T1000 (cell line): Measurements from ENCODE around the gene CLCNKB.
"Not testable (repeated sequence)": the region's sequence is repeated elsewhere in the genome, so short reads cannot be mapped to it uniquely, and the experiment has no call there.

Source experiments
- DNase-seq: peaks from one replicate; lab custom pipeline; 2025; ENCODE audit warnings: mixed read lengths; lab: John Stamatoyannopoulos, UW

The CLCNKB gene

DNA sequence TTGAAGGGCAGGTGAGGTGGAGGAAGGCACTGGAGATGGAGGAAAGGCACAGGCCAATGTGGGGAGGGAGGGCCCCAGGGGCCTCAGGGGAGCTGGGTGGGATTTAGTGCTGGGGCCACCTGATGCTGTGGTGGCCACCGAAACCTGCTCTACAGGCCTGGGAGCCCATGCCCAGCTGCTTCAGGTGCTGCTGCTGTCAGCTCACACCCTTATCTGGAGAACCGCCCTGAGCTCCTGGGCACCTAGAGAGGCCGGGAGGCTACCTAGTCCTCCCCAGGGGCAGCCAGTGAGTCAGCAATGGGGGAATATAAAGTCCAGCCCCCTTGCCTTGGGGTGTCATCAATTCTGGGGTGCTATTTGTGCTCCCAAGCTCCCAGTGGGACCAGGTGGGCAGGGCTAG, 17.7 kb downstream of the CLCNKB start:
- no peak for DNase-seq

DNA sequence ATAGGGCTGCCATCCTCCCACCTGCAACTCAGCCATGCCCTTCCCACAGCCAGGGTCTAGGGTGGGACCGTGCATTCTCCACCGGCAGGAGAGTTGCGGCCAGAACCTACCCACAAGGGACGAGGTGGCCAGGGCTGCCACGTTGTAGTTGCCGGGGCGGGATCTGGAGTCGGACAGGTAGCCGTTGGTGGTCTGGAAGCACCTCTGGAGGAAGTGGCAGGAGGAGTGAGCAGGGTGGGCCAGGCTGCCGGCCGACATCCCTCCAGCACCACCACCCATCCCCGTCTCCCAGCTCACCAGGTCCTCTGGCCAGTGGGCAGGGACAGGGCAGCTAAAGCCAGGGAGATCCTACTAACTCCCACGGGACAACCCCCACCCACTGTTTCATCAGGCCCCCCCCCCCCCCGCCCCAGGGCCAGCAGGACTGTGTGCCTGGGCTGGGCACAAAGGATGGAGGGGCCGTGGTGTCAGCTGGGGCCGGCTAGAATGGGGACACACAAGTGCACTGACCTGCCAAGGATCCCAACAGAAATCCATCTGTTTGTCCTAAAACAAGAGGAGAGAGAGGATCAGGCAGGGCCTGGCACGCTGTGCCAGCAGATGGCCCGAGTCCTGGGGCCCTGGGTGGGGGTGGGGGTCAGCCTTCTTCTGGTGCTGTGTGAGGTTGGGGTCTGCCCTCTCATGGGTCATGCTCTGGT, 18.6 kb downstream of the CLCNKB start:
- not testable (repeated sequence) for DNase-seq

DNA sequence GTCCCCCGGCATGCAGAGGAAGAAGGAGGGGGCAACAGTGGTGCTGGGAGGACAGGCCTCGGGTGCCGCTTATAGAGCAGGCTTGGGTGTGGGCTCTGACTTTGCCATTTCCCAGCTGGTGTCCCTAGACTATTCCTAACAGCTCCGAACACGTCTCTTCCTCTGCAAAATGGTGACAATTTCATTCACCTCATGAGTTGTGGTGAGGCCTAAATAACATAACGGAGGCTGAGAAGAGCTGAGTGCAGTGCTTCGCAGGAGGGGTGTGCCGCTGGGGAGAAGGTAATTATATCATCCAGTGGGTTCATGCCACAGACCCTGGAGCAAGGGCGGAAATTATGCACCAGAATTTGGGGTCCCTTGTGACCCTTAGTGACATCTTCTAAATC, 19.1 kb downstream of the CLCNKB start:
- DNase-seq: not testable (repeated sequence)

DNA sequence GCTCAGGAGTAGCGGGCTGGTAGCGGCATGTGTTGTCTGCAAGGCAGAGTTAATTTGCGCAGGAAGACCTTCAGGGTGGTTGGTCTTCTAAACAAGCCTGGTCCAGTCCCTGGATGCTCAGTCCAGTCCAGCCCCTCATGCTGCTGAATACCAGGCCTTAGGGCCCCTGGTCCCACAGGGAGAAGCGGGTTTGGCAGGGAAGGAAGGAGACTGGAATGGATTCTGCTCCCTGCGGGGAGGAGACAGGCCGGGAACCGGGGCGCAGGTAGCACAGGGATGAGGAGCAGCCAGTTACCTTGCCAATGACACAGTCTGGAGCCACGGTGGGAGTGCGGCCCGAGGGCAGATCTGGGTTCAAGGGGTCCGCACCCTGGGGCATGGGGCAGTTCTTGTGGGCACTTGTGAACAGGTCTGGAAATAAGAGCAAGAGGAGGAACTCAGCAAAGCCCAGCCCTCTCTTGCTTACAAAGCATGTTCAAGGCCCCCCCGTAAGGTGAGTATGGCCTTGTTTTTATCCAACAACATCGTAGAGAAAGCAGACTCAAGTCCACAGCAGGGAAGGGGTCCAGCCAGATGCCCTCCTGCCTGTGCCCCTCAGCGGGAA, 19.7 kb downstream of the CLCNKB start:
- no peak for DNase-seq

DNA sequence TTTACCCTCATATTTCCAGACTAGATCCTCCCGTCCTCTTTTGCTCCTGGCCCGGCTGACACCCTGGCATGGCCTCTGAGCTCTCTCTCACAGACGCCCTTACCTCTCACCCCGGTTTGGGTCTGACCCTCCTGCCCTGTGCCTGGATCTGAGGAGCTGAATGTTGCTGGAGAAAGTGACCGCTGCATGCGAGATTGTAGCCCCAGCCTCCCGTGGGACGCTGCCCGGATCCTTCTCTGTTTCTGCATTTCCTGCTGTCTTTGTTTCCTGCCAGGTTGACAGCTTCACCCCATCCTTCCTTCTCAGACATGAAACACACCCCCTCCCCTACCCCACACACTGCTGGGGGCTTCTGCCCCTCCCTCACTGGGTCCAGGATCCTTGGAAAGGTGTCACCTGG, 20.3 kb downstream of the CLCNKB start:
- DNase-seq: no peak

DNA sequence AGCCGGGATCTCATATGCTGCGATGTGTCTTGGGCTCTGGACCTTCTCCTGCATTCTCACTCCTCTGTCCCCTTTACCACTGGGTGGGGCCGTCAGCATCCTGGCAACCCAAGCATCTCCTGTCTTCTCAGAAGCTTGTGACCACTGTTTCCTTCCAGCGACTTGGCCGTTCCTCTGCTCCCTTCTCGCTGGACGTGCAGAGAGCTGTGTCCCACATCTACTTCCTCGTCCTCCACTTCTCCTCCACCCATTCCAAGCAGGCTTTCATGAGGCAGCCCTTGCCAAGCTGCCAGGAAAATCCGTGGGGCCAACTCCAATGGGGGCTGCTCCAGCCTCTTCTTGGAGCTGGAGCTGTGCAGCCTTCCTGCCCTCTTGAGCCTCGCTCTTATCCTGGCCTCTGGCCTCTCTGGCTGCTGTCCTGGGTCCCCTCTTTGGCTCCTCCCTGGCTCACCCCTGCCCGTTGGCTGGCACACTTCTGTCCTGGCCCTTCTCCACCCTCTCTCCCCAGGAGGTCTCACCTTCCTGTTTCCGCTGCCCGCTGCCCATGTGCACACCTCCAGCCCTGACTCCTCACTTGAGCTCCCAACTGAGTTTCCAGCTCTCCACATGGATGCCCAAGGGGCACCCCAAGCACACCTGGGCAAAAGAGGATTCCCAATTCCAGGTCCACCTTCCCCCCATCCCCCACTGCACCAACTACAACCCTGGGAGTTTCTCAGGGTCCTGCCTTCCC, 21.1 kb downstream of the CLCNKB start:
- DNase-seq: no peak

DNA sequence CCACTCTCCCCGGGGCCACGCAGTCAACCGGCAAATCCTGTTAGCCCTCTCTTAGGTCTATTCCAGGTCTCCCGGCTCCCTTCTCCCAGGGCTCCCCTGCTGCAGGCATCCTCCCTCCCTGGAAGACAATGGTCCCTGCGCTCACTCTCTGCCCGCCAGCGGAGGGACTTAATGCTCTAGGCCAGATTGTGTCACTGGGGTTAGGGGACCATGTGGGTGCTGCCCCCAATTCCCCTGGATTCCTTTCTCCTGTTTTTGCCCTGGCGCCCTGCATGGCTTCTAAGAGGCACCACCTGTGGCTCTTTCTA, 21.6 kb downstream of the CLCNKB start:
- no peak for DNase-seq

DNA sequence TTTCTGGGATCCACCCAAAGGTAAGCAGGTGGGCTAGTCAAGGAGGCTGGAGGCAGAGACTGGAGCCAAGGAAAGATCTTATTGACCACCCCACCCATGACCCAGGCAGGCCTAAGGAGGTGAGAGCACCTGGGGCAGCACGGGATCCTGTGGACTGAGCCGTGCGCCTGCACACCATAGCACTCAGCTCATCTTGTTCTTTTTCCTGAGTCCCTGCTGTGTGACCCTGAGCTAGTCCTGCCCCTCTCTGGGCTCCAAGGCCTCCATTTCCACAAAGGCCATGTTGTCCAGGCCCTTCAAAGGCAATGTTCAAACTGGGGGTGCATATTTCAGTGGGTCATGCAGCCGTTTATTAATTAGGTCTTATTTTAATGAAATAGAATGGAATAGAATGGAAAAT, 22.7 kb downstream of the CLCNKB start:
- DNase-seq: no peak

DNA sequence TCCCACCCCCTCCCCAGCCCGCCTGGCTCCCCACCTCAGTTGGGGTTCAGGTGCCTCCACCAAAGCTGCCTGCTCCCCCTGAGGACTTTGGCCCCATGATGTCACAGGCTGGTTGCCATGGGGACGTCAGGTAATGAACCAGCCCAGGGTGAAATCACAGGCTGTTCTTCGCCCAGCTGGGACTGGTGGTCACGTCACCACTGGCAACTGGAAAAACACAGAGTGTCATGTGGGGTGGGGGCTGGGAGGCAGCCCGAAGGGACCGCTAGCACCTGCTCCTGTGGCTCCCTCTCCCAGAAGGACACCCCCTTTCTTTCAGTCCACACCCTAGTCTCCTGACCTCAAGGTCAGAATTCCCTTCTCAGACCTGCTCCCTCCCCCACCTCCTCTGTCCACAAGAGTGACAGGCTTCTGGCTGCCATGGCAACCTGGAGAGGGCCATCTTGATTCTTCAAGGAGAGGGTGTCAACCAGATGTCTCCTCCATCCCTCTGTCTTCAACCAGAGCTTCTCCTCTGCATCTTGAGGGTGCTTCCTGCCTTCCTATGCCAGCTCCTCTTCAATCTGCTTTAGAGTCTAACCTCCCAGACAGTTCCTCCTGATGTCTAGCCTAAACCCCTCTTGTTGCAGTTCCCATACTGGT, 23.7 kb downstream of the CLCNKB start:
- no peak for DNase-seq

DNA sequence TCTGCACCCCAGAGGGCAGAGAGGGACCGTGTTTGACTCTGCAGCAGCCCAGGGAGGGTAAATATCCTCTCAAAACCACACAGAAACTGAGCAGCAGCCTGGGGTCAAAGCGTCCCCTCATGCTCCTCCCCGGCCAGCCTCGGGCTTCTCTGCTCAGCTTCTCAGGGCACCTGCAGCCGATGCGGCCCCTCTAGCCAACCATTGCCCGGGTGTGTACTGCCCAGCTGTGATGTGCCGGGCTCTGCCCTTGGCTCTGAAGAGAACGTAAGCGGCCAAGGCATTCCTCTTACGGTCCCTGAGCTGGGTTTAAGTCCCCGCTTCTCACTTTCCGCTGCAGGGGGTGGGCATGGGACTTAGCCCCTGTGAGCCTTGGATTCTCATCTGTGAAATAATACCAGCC, 24.4 kb downstream of the CLCNKB start:
- no peak for DNase-seq

DNA sequence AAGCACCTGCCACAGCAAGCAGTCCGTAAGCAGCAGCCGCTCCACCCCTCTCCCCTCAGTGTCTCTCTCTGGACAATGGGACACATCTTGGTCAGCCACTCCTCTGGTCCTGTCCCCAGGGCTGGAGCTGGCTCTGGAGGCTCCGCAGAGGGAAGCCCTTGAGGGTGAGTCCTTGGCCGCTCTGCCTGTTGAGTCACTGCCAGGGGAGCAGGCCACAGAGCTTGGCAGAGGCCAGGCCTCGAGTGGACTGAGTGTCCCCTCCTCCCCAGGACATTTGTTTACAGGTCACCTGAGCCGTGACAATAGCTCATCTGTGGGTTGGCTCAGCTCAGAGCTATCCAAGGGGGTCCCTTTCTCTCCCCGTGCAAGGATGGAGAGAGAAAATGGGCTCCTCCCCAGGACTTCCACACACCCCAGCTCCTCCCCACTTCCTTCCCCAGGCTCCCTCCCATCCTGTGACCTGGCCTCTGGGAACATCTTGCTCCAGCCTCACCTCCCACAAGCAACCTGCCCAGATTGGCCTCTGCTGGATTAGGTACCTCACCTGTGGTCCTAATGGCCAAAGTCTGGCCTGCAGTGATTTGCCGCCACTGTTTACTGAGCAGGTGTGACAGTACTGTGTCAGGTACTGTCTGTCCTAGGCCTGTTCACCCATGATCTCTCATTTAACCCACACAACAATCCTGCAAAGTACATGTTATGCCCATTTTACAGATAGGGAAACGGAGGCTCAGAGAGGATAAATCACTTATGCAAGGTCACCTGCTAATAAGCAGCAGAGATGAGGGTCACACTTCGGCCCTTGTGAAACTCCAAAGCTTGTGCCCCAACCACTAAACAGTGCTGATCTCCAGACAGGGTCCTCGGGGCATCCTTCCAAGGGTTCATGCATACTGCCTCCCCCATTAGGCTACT, 25.0 kb downstream of the CLCNKB start:
- DNase-seq: peak; percentile 26

DNA sequence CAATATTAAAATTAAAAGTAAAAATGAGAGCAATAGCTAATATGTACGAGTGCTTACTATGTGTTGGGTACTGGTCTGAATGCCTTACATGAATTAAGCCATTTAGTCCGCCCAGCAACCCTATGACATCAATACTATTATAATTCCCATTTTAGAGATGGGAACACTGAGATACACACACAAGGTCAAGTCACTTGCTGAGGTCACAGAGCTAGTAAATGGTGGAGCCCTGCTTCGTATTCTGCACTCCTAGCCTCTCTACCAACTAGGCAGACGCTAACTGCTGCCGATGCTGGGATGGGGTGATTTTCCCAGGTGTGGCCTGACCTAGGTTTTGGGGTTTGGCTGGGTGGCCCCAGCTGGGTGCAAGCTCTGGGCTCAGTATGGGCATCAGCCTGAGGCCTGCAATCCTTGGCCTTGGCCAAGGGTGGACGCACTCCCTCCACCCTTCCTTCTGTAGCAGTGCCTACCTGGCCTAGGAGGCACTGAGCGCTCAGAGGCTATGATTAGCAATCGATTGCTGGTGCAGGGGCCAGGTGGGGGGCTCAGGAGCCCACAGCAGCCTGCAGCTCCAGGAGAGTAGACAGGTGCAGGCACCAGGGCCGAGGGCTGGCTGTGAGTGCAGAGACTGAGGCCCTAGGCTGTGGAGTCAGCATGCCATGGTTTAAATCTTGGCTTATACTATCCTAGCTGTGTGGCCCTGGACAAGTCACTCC, 27.2 kb downstream of the CLCNKB start:
- no peak for DNase-seq

DNA sequence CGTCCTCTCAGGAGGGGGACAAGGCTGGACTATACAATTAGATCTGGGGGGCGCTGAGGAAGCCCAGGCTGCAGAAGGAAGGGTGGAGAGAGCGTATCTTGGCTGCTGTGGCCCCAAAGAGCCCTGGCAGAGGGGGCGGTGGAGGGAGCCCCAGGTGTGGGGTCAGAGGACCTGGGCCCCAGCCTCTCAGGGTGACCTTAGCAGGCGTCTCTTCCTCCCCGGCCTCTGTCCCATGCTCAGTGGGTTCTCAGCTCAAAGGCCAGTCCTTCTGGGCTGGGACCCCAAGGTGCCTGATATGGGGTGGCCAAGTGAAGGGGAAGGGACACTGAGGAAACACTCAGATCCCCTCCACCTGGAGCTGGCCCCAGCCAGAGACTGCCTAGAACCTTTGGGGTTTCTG, 28.0 kb downstream of the CLCNKB start:
- no peak for DNase-seq

DNA sequence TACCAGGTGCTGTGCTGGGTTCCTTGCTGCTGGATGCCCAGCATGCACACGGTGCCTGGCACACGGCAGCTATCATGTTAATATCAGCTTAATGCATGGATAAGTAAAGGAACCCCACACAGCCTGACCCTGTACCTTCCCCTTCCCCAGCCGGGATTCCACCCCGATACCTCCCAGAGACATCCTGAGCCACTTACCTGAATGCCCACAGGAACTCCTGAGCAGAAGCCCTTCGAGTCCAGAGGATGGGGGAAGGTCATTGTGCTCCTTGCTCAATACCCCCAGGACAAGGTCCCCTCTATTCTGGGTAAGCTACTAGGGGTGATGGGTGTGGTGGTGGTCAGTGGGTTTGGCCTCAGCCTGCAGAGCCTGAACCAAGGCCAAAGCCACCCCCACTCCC, 28.5 kb downstream of the CLCNKB start:
- DNase-seq: no peak

DNA sequence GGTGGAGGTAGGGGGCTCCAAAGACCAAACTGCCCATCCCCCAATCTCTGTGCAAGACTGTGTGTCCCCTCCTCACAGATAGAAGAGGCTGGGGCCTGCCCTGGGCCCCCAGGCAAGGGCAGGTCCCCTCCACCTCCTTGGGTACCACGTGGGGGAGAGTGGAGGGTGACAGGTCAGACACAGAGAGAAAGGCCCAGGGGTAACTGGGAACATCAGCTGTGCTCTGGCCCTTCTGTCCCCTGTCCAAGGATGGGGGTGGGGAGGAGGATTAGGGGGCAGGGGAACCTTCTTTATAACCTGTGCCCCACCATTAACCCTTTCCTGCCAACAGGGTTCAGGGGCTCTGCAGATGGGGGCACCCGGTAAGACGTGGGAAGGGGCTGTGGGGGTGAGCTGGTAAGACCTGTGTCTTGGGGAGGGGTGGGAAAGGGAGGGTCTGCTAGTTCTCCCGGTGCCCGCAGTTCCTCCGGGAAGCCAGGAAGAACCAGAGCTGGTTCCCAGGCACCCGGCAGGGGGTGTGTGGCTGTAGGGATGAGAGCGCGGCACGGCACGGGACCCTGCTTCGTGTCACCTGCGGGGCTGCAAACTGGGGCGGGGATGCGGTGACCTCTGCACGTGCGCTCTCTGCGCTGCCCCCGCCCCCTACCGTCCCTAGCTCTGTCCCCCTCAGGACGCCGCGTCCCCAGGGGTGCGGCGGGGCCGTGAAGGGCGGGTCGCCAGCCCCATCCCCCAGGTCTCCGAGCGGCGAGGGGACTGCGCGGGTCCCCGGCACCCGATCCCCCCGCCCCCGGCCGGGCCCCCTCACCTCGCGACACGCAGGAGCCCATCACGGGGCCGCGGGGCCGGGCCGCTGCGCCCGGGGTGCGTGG, 29.3 kb downstream of the CLCNKB start:
- DNase-seq: no peak

DNA sequence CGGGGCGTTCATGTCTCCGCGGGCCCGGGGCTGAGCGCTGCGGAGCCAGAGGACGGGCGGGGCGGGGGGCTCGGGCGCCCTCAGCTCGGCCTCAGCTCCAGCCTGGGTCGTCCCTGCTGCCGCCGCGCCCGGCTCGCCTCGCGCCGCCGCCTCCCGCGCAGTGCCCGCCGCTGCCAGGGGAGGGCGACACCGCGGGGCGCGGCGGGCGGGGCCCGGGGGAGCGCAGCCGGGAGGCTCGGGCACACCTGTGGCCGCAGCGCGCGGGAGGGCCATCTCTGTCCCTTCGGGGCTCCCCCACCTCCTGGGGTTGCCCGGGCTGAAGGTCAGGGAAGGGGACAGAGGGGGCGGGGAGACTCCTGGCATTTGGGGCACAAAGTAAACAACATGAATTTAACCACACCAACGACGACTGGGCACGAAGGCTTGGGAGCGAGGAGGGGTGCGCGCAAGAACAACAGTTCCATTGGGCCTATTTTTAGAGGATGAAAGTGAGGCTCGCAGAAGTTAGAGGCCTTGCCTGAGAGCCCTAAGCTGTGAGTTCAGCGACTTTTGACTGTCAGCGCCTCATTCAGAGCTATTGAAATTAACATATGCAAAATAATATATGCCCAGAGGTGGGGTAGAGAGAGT, 30.0 kb downstream of the CLCNKB start, which contains the start of gene FAM131C:
TSS of gene FAM131C (minus strand) at position 162 of the 630 bp plus-strand sequence. CDS start 209 bp downstream, outside the sequence.
- DNase-seq: no peak

DNA sequence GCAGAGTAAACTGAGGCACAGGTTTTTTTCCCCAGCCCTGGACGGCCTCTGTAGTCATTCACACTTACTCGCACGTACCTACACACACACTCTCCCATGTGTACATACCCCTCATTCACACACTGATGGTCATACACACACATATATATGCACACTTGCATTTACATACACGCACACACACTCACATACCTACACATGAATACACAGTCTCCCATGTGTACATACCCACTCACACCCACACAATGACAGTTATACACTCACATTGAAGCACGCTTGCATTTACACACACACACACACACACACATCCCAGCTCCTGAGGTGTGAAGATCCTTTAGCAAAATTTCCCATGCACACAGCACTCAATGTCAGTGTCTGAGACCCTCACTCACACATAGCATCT, 30.6 kb downstream of the CLCNKB start:
- no peak for DNase-seq

DNA sequence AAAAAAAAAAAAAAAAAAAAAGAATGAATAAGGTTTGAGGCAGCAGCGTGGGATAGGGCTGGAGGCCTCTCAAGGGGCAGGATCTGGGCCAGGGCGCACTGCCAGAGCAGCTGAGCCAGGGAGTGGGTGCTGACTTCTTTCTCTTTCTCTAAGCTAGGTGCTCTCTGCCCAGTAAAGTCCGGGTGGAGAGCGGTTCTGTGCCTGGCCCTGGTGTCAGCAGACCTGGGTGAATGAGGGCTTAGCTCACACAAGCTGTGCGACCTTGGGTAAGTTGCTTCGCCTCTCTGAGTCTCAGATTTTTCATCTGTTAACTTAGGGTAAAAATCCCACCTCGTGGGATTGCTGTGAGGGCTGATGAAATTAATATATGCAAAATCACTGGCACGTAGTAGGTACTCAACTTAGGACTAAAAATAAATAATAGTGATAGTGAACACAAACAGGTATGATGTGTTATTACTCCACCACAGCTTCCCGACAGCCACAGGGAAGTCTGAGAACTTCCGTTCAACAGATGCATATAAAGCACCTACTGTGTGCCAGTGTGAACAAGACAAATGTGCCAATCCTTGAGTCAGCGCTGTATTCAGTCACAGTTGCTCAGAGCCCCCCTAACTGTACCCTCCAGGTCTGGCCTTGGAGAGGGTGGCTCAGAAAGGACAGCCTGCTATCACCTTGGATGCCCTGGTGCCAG, 31.9 kb downstream of the CLCNKB start:
- DNase-seq: no peak
